GM12878 (cell line): ENCODE results near the gene DUOXA2. TPM values are rescaled to one million over a fixed set of nuclear protein-coding genes. Genes with fewer than 3 reads are reported as not detected.
A peak's percentile ranks its signal among the peaks of the same experiment; 100 is the strongest.

Experiments used
- ATAC-seq: fragments of 200-7000 bp; cut with Tn5 transposase; 3 replicates; pipeline ENCODE4 v1.9.1; 2020; ENCODE audit warnings: mild to moderate bottlenecking, moderate library complexity
- BruUV-seq: library from RNA; stranded (reverse); fragments of 400-500 nt; replicated peaks from 2 replicates; lab custom pipeline; 2021; lab: Mats Ljungman, UMichigan
- CTCF ChIA-PET: fragments of 300-600 bp; sonication (Branson Sonifier 250); formaldehyde crosslinking; extraction: SDS; loops from one replicate; lab custom pipeline; 2021; ENCODE audit warnings: inconsistent platforms; lab: Yijun Ruan, JAX
- POLR2A ChIA-PET: fragments of 350-600 bp; formaldehyde crosslinking; extraction: SDS; loops from one replicate; lab custom pipeline; 2021; ENCODE audit warnings: inconsistent platforms; lab: Charles Lee
- RAD21 ChIA-PET: fragments of 300-600 bp; sonication (Branson Sonifier 250); formaldehyde crosslinking; loops from one replicate; lab custom pipeline; 2023; ENCODE audit warnings: antibody characterized with exemption; ENCODE audit not compliant: unreplicated experiment; lab: Charles Lee
- SMC1A ChIA-PET: fragments of 300-600 bp; sonication (Branson Sonifier 250); formaldehyde crosslinking; loops from one replicate; lab custom pipeline; 2023; ENCODE audit not compliant: unreplicated experiment, uncharacterized antibody; lab: Charles Lee
- DNase-seq: peaks from one replicate; pipeline ENCODE4 v3.0.0-alpha.2; 2011; ENCODE audit warnings: low read depth, low spot score
- FAIRE-seq: peaks from 3 replicates; lab custom pipeline; 2011; peaks lifted over from hg19 to GRCh38; lab: Jason Lieb, UNC
- H2AFZ ChIP-seq: 2 replicates; pipeline ENCODE4 v1.6.0; 2011; ENCODE audit warnings: low read depth, low read length, control low read depth; ENCODE audit not compliant: control insufficient read depth
- H3K27ac ChIP-seq: 2 replicates; pipeline ENCODE4 v1.5.1; 2011; ENCODE audit warnings: control low read depth; ENCODE audit not compliant: control insufficient read depth, insufficient read depth
- H3K27me3 ChIP-seq, 2 experiments: replicated peaks in 1 of 2; 2 replicates each; pipeline versions ENCODE4 v1.6.0 to v1.6.1; 2011; ENCODE audit warnings: low read length in 1 of 2; ENCODE audit not compliant: control insufficient read depth in 2 of 2, insufficient read depth in 2 of 2
- H3K36me3 ChIP-seq, 2 experiments: 2 replicates each; pipeline ENCODE4 v1.5.1; 2011; ENCODE audit warnings: low read length in 1 of 2; ENCODE audit not compliant: control insufficient read depth in 2 of 2, insufficient read depth in 2 of 2
- H3K4me1 ChIP-seq: 2 replicates; pipeline ENCODE4 v1.6.1; 2011; ENCODE audit warnings: mild to moderate bottlenecking, low read length, moderate library complexity, mixed read lengths; ENCODE audit not compliant: control insufficient read depth, insufficient read depth
- H3K4me2 ChIP-seq: 2 replicates; pipeline ENCODE4 v1.6.0; 2011; ENCODE audit warnings: control low read depth; ENCODE audit not compliant: control insufficient read depth, insufficient read depth
- H3K4me3 ChIP-seq: fragments of 200-600 bp; sonication (generic); 2 replicates; pipeline ENCODE4 v1.5.1; 2016
- H3K79me2 ChIP-seq: 2 replicates; pipeline ENCODE4 v1.6.0; 2011; ENCODE audit warnings: low read length; ENCODE audit not compliant: control insufficient read depth, insufficient read depth
- H3K9ac ChIP-seq: 2 replicates; pipeline ENCODE4 v1.8.0; 2011; ENCODE audit warnings: low read length, control low read depth, mixed read lengths; ENCODE audit not compliant: control insufficient read depth, insufficient read depth
- H3K9me3 ChIP-seq: replicated peaks from 3 replicates; pipeline ENCODE4 v1.5.1; 2011; ENCODE audit warnings: mild to moderate bottlenecking, low read length; ENCODE audit not compliant: control insufficient read depth, insufficient read depth
- H4K20me1 ChIP-seq: 2 replicates; pipeline ENCODE4 v1.6.0; 2011; ENCODE audit not compliant: control insufficient read depth, insufficient read depth
- ZSCAN29 ChIP-seq: fragments of 450-650 bp; IDR thresholded peaks from 2 replicates; pipeline ENCODE4 v1.6.1; 2017; ENCODE audit warnings: mild to moderate bottlenecking, moderate library complexity
- WGBS: methylation state at CpG from one replicate; pipeline ENCODE4 v1.1.6; 2016; ENCODE audit warnings: low lambda C conversion rate; ENCODE audit not compliant: insufficient replicate concordance, insufficient coverage; ENCODE audit errors: missing lambda C conversion rate; 5-methylcytosine and 5-hydroxymethylcytosine counted together
- in situ Hi-C: fragments of 300-500 bp; cut with MboI; formaldehyde crosslinking; loops from 9 replicates; pipeline ENCODE4 v1.14.3; 2018; ENCODE audit warnings: mixed read lengths
- intact Hi-C: fragments of 100-400 bp; cut with micrococcal nuclease; formaldehyde crosslinking; loops from one replicate; pipeline ENCODE4 v1.14.2; 2022; ENCODE audit not compliant: unreplicated experiment
- polyA plus RNA-seq, 11 experiments: library from polyadenylated mRNA; depleted of rRNA in 4 of 11; unstranded in 6 of 11; stranded (reverse) in 5 of 11; fragments of >200 nt; fragmentation: Nextera tagmentation in 4 of 11; fragmentation: Illumina TruSeq in 1 of 11; extraction: Ambion mirVana in 4 of 11; extraction: Trizol in 1 of 11; gene quantifications; 1 replicate in 1 of 11; 2 replicates in 10 of 11; pipeline versions ENCODE4 v1.2.1 to v1.2.3, GENCODE V29; 2011 to 2016; ENCODE audit warnings: inconsistent platforms in 2 of 11, missing spikeins in 2 of 11, low read depth in 1 of 11
- total RNA-seq, 4 experiments: library from RNA; depleted of rRNA in 3 of 4; stranded (reverse); fragments of >200 nt in 3 of 4; fragmentation: Illumina TruSeq in 1 of 4; extraction: Trizol in 1 of 4; gene quantifications; 2 replicates each; pipeline versions ENCODE4 v1.2.1 to v1.2.3, GENCODE V29; 2013 to 2021
- TF ChIP-seq, protein P1 (sequence below): IDR thresholded peaks from 2 replicates; pipeline ENCODE4 v1.6.1; 2011; ENCODE audit warnings: borderline replicate concordance, low read depth, mild to moderate bottlenecking, moderate library complexity, low read length; ENCODE audit not compliant: insufficient read depth, poor library complexity, severe bottlenecking

DUOXA2 gene
- total and polyA plus RNA-seq, 10 of the 15 experiments (the other 5 are each of a cell fraction or from before 2014, with no cell fraction given) = not detected

- in situ Hi-C loops (loop anchor here (10.0 kb wide), 1 partner anchor 57 kb away; no protein-coding TSS in a partner anchor), intact Hi-C loops (no loop called here)
- BruUV-seq = no TSS peak
- Histone ChIP-seq H3K4me2 (peak overlapping the region; percentile 24), H3K79me2 (no peaks in the 10 kb centered on the region), H3K4me3 (peak overlapping the region; percentile 0; the same call in 1 of the 2 replicates), H4K20me1 (no peaks in the 10 kb centered on the region), H3K36me3 (no peaks in the 10 kb centered on the region), H2AFZ (no peak overlapping the region), H3K9me3 (no peaks in the 10 kb centered on the region), H3K9ac (no peak overlapping the region), H3K27me3 (peaks cover 20 to 36% of the 10 kb centered on the region in 2 experiments), H3K27ac (no peak overlapping the region), H3K4me1 (no peaks in the 10 kb centered on the region; the same call in 1 of the 2 replicates)
- ChIA-PET RAD21 (interaction anchor here (0.6 to 1.9 kb wide), 16 partner anchors 9 to 572 kb away, joined by 3 to 16 read pairs (median 4); a partner anchor contains a TSS), CTCF (interaction anchor here (0.7 to 2.2 kb wide), 54 partner anchors 8 to 395 kb away, joined by 3 to 27 read pairs (median 4); partner anchors contain the start of genes DUOX1 and SORD), SMC1A (interaction anchor here (0.7 to 1.8 kb wide), 10 partner anchors 9 to 334 kb away, joined by 3 to 9 read pairs (median 3); no protein-coding TSS in a partner anchor), POLR2A (no interaction called here)
- ATAC-seq (peak; percentile 46), FAIRE-seq (no peak), DNase-seq (no peak)
- TF ChIP-seq ZSCAN29 = no peak
- TF ChIP-seq, protein P1, sequence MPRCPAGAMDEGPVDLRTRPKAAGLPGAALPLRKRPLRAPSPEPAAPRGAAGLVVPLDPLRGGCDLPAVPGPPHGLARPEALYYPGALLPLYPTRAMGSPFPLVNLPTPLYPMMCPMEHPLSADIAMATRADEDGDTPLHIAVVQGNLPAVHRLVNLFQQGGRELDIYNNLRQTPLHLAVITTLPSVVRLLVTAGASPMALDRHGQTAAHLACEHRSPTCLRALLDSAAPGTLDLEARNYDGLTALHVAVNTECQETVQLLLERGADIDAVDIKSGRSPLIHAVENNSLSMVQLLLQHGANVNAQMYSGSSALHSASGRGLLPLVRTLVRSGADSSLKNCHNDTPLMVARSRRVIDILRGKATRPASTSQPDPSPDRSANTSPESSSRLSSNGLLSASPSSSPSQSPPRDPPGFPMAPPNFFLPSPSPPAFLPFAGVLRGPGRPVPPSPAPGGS = no peak
- WGBS = 35% methylated on average over 33 of the region's 33 CpGs
These were observed 3.4 kb downstream of the DUOXA2 start for GRCh38 chr15:45117308-45118130.
